Stimulated activated CD8-positive, alpha-beta memory T cell treated with anti-CD3 and anti-CD28 coated beads, Interleukin-7, amount 100 ng/mL, for 24 hours (primary cell): Measurements from ENCODE around the gene CEACAM18.

Experiments used
- DNase-seq: peaks from one replicate; pipeline ENCODE4 v3.0.0-alpha.2; 2020; ENCODE audit warnings: low read depth

The CEACAM18 gene

DNA sequence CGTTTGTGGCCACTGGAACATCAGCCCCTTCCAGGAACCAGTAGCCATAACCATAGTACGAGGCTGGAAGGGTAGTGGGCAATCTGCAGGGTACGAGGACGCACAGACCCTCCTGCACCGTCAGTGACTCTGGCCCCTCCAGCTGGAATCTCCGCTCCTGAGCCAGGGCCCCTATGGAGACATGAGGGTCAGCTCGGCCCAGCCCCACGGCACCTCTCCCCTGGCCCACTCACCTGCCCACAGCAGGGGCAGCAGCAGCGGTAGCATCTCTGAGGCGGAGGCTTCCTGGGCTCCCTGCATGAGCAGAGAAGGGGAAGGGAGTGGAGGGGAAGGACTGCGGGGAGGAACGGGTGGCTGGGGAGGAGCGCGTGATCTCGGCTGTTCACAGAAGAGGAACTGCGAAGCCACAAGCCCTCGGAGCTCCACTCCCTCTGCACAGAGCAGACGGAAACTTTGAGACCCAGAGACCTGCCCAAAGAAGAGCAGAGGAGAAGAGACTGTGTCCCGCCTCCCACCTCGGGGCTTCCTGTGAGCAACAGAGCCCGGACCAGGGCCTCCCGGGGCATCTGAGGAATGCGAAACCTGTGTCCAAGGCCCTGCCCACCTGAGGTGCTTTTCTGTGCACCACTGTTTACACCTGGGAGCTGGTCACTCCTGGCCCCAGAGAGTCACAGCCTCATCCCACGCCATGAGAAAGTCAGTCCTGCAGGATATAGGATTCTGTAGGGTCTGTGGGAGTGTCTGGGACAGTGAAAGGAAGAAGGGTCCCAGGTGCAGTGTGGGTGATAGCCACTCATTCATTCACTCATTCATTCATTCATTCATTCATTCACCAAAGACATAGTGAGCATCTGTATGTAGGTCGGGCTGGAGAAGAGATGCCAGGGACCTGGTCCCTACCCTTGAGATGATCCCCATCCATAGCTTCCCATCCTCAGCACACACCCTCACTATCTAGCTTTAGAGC, 53.3 kb downstream of the CEACAM18 start, which contains the start of gene SIGLEC6:
TSS of gene SIGLEC6 (minus strand) at position 322 of the 967 bp plus-strand sequence. CDS start at position 300, 22 bp downstream.
- no peak for DNase-seq

DNA sequence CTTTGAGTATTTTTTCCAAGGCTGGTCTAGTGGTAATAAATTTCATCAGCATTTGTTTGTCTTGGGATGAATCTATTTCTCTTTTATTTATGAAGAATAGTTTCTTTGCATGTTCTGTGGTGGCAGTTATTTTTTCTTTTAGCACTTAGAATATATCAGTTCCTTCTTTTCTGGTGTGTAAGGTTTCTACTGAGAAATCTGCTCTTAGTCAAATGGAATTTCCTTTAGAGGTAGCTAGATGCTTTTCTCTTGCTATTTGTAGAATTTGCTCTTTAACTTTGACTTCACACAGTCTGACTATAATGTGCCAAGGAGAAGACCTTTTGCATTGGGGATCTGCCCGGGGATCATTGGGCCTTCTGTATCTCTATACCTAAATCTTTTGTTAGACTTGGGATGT, 57.2 kb downstream of the CEACAM18 start:
- no peak for DNase-seq

DNA sequence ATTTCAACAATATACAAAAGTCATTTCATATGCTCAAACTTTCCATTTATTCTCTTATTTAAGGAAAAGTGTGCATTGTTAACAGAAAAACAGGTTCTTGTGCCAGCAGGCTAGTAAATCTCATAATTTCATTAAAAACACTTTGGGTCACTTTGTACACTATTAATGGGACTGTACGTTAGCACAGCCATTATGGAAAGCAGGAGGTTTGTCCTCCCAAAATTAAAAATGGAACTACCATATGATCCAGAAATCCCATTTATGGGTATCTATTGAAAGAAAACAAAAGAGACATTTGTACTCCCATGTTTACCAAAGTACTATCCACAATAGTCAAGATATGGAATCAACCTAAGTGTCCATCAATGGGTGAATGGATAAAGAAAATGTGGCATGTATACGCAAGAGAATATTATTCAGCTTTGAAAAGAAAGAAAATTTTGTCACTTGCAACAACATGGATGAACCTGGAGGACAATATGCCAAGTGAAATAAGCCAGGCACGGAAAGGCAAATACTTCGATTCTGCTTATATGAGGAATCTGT, 61.6 kb downstream of the CEACAM18 start:
- DNase-seq = no peak
